ENCODE results near the gene ABI3BP.

The ABI3BP gene

GRCh38 chr3:100902572-100902971 lies 90.6 kb downstream of the ABI3BP start:
- no peak for DNase-seq (ENCODE audit: low read depth)
- H3K4me3 ChIP-seq (ENCODE audit: low read depth, low read length): no peak overlapping the region
- TF ChIP-seq MYC (IDR thresholded peaks at IDR 0.05; ENCODE audit: low read depth, low read length): no peak
- no peak for TF ChIP-seq CTCF (IDR thresholded peaks at IDR 0.05; ENCODE audit: low read depth, low read length)
- TF ChIP-seq MAX (IDR thresholded peaks at IDR 0.05; ENCODE audit: low read depth, low read length): no peak
- TF ChIP-seq POLR2A (IDR thresholded peaks at IDR 0.05; ENCODE audit: extremely low read depth, insufficient read length): no peak

GRCh38 chr3:100900671-100901335 lies 92.4 kb downstream of the ABI3BP start:
- no peak for DNase-seq (ENCODE audit: low read depth)
- no peak for TF ChIP-seq CTCF (IDR thresholded peaks at IDR 0.05; ENCODE audit: low read depth, low read length)
- no peak for TF ChIP-seq MYC (IDR thresholded peaks at IDR 0.05; ENCODE audit: low read depth, low read length)
- TF ChIP-seq MAX (IDR thresholded peaks at IDR 0.05; ENCODE audit: low read depth, low read length): no peak
- no peak for TF ChIP-seq POLR2A (IDR thresholded peaks at IDR 0.05; ENCODE audit: extremely low read depth, insufficient read length)
- no peak overlapping the region for H3K4me3 ChIP-seq (ENCODE audit: low read depth, low read length)

GRCh38 chr3:100899440-100900091 lies 93.7 kb downstream of the ABI3BP start:
- TF ChIP-seq POLR2A (IDR thresholded peaks at IDR 0.05; ENCODE audit: extremely low read depth, insufficient read length) (no peak), MYC (IDR thresholded peaks at IDR 0.05; ENCODE audit: low read depth, low read length) (no peak), MAX (IDR thresholded peaks at IDR 0.05; ENCODE audit: low read depth, low read length) (no peak), CTCF (IDR thresholded peaks at IDR 0.05; ENCODE audit: low read depth, low read length) (no peak)
- no peak overlapping the region for H3K4me3 ChIP-seq (ENCODE audit: low read depth, low read length)
- DNase-seq (ENCODE audit: low read depth): peak; percentile 8

- no peak for DNase-seq (ENCODE audit: low read depth)
- no peak overlapping the region for H3K4me3 ChIP-seq (ENCODE audit: low read depth, low read length)
- TF ChIP-seq MYC (IDR thresholded peaks at IDR 0.05; ENCODE audit: low read depth, low read length): no peak
- no peak for TF ChIP-seq CTCF (IDR thresholded peaks at IDR 0.05; ENCODE audit: low read depth, low read length)
- TF ChIP-seq POLR2A (IDR thresholded peaks at IDR 0.05; ENCODE audit: extremely low read depth, insufficient read length): no peak
- TF ChIP-seq MAX (IDR thresholded peaks at IDR 0.05; ENCODE audit: low read depth, low read length): no peak
Observed at GRCh38 chr3:100898681-100899080, 94.5 kb downstream of the ABI3BP start.

GRCh38 chr3:100896994-100897393 lies 96.2 kb downstream of the ABI3BP start:
- no peak overlapping the region for H3K4me3 ChIP-seq (ENCODE audit: low read depth, low read length)
- DNase-seq (ENCODE audit: low read depth): no peak
- TF ChIP-seq MAX (IDR thresholded peaks at IDR 0.05; ENCODE audit: low read depth, low read length) (no peak), MYC (IDR thresholded peaks at IDR 0.05; ENCODE audit: low read depth, low read length) (no peak), CTCF (IDR thresholded peaks at IDR 0.05; ENCODE audit: low read depth, low read length) (no peak), POLR2A (IDR thresholded peaks at IDR 0.05; ENCODE audit: extremely low read depth, insufficient read length) (no peak)

All from NB4 (cell line).